ENCODE measurements around the gene CSTF2T.

The CSTF2T gene

GRCh38 chr10:51672039-51672535, 27.3 kb downstream of the CSTF2T start:
- in situ Hi-C loops (cut with MboI; ENCODE audit: low sequenced_read_pairs, unreplicated experiment), result no loop called here
- TF ChIP-seq, protein P1, sequence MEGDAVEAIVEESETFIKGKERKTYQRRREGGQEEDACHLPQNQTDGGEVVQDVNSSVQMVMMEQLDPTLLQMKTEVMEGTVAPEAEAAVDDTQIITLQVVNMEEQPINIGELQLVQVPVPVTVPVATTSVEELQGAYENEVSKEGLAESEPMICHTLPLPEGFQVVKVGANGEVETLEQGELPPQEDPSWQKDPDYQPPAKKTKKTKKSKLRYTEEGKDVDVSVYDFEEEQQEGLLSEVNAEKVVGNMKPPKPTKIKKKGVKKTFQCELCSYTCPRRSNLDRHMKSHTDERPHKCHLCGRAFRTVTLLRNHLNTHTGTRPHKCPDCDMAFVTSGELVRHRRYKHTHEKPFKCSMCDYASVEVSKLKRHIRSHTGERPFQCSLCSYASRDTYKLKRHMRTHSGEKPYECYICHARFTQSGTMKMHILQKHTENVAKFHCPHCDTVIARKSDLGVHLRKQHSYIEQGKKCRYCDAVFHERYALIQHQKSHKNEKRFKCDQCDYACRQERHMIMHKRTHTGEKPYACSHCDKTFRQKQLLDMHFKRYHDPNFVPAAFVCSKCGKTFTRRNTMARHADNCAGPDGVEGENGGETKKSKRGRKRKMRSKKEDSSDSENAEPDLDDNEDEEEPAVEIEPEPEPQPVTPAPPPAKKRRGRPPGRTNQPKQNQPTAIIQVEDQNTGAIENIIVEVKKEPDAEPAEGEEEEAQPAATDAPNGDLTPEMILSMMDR (IDR thresholded peaks at IDR 0.05; ENCODE audit: borderline replicate concordance, control extremely low read depth, extremely low read depth, insufficient read depth, missing control alignments), result no peak
- DNase-seq (ENCODE audit: low spot score), result no peak

- TF ChIP-seq, protein P1 (IDR thresholded peaks at IDR 0.05; ENCODE audit: borderline replicate concordance, control extremely low read depth, extremely low read depth, insufficient read depth, missing control alignments), result no peak
- in situ Hi-C loops (cut with MboI; ENCODE audit: low sequenced_read_pairs, unreplicated experiment), result no loop called here
- DNase-seq (ENCODE audit: low spot score), result no peak
Measured at GRCh38 chr10:51669041-51669440, 30.4 kb downstream of the CSTF2T start.

- DNase-seq (ENCODE audit: low spot score), result no peak
- in situ Hi-C loops (cut with MboI; ENCODE audit: low sequenced_read_pairs, unreplicated experiment), result no loop called here
- TF ChIP-seq, protein P1 (IDR thresholded peaks at IDR 0.05; ENCODE audit: borderline replicate concordance, control extremely low read depth, extremely low read depth, insufficient read depth, missing control alignments), result no peak
Measured at GRCh38 chr10:51668336-51668689, 31.1 kb downstream of the CSTF2T start.

GRCh38 chr10:51667678-51668335, 31.6 kb downstream of the CSTF2T start:
- TF ChIP-seq, protein P1 (IDR thresholded peaks at IDR 0.05; ENCODE audit: borderline replicate concordance, control extremely low read depth, extremely low read depth, insufficient read depth, missing control alignments), result no peak
- DNase-seq (ENCODE audit: low spot score), result no peak
- in situ Hi-C loops (cut with MboI; ENCODE audit: low sequenced_read_pairs, unreplicated experiment), result no loop called here

GRCh38 chr10:51666456-51666855, 32.9 kb downstream of the CSTF2T start:
- TF ChIP-seq, protein P1 (IDR thresholded peaks at IDR 0.05; ENCODE audit: borderline replicate concordance, control extremely low read depth, extremely low read depth, insufficient read depth, missing control alignments), result no peak
- in situ Hi-C loops (cut with MboI; ENCODE audit: low sequenced_read_pairs, unreplicated experiment), result no loop called here
- DNase-seq (ENCODE audit: low spot score), result no peak

DNA sequence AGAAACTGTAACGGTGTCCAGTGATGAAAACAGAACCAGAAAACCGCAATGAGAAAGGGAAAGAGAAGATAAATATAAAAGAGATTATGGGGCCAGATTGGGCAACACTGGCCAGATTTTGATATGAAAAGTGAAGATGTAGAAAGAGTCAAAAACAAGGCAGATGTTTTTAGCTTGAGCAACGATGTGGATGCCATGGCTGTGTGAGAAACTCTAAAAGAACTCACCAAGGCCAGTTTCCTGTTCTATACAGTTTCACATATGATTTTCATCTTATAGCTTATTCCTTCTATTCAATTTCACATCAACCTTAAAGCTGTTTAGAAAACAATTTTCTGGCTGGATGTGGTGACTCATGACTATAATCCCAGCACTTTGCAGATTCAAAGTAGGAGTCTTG, 36.3 kb downstream of the CSTF2T start:
- in situ Hi-C loops (cut with MboI; ENCODE audit: low sequenced_read_pairs, unreplicated experiment), result no loop called here
- DNase-seq (ENCODE audit: low spot score), result no peak
- TF ChIP-seq, protein P1 (IDR thresholded peaks at IDR 0.05; ENCODE audit: borderline replicate concordance, control extremely low read depth, extremely low read depth, insufficient read depth, missing control alignments), result no peak

Data from GM13976 (cell line).